Measurements from ENCODE around the gene TBXAS1.

The TBXAS1 gene

DNA sequence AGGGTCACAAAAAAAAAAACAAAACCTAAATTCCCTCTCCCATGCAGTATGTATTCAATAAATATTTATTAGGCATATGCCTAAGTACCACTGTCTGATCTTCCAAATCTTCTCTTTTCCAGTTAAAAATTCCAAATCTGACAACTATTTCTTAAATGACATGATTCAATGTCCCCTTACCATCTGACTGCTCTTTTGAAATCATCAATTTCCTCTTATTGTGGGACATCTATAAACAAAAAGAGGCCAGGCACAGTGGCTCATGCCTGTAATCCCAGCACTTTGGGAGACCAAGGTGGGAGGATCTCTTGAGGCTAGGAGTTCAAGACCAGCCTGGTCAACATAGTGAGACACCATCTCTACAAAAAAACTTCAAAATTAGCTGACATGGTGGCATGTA lies 103.5 kb downstream of the TBXAS1 start:
- no peak for TF ChIP-seq EZH2phosphoT487 (IDR thresholded peaks at IDR 0.05; ENCODE audit: low read length)
- no peak for TF ChIP-seq EZH2 (optimal IDR thresholded peaks at IDR 0.05; ENCODE audit: low read depth, low read length)
- TF ChIP-seq, protein P1, sequence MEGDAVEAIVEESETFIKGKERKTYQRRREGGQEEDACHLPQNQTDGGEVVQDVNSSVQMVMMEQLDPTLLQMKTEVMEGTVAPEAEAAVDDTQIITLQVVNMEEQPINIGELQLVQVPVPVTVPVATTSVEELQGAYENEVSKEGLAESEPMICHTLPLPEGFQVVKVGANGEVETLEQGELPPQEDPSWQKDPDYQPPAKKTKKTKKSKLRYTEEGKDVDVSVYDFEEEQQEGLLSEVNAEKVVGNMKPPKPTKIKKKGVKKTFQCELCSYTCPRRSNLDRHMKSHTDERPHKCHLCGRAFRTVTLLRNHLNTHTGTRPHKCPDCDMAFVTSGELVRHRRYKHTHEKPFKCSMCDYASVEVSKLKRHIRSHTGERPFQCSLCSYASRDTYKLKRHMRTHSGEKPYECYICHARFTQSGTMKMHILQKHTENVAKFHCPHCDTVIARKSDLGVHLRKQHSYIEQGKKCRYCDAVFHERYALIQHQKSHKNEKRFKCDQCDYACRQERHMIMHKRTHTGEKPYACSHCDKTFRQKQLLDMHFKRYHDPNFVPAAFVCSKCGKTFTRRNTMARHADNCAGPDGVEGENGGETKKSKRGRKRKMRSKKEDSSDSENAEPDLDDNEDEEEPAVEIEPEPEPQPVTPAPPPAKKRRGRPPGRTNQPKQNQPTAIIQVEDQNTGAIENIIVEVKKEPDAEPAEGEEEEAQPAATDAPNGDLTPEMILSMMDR (IDR thresholded peaks at IDR 0.05; ENCODE audit: low read length), result no peak
- Histone ChIP-seq H3K4me3 (ENCODE audit: low read length) (no peak overlapping the region), H3K27me3 (replicated peaks; ENCODE audit: insufficient read depth, low read length) (no peaks in the 10 kb centered on the region), H4K20me1 (ENCODE audit: insufficient read depth, low read length) (no peaks in the 10 kb centered on the region), H3F3A (ENCODE audit: insufficient read depth, low read length) (no peaks in the 10 kb centered on the region), H2AFZ (ENCODE audit: low read length) (no peak overlapping the region), H3K9me2 (replicated peaks; ENCODE audit: insufficient read depth, low read length) (no peaks in the 10 kb centered on the region), H3K36me3 (replicated peaks; ENCODE audit: insufficient read depth, low read length) (no peaks in the 10 kb centered on the region), H3K4me1 (ENCODE audit: low read length) (no peaks in the 10 kb centered on the region), H3K4me2 (ENCODE audit: low read depth, low read length) (no peak overlapping the region), H3K27ac (ENCODE audit: low read length) (no peak overlapping the region), H3K79me2 (ENCODE audit: low read length) (no peaks in the 10 kb centered on the region), H3K9ac (ENCODE audit: low read length) (no peak overlapping the region), H3K9me3 (replicated peaks; ENCODE audit: insufficient read depth, low read length) (no peaks in the 10 kb centered on the region)
- no peak for DNase-seq

DNA sequence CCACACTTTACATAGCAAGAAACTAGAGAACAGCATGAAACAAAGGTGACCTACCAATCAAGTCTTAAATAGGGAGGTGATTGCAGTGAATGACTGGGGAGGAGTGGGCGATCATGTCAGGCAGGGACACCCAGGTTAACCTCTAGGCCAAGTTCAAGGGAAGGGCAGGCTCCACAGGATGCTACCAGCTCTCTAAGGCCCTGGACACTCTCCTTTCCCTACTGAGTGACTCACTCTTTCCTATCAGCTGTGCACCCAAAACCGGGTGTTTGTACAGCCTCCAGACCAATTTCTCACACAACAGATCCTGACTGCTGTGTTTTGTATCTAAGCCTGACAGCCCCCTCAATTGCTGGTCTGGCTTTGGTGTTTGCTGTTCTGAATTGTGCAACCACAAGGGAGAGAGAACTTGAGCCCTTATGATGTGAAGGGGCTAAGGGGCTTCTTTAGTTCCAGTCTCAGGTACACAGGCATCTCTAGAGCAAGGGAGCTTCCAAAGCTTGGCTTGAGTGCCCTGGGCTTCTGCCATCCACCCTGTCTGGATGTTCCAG lies 107.8 kb downstream of the TBXAS1 start:
- Histone ChIP-seq H2AFZ (ENCODE audit: low read length) (no peak overlapping the region), H3K4me3 (ENCODE audit: low read length) (no peak overlapping the region), H3K27me3 (replicated peaks; ENCODE audit: insufficient read depth, low read length) (no peaks in the 10 kb centered on the region), H3K9ac (ENCODE audit: low read length) (no peak overlapping the region), H3K36me3 (replicated peaks; ENCODE audit: insufficient read depth, low read length) (no peaks in the 10 kb centered on the region), H3K79me2 (ENCODE audit: low read length) (no peaks in the 10 kb centered on the region), H3K27ac (ENCODE audit: low read length) (no peak overlapping the region), H3F3A (ENCODE audit: insufficient read depth, low read length) (no peaks in the 10 kb centered on the region), H3K9me2 (replicated peaks; ENCODE audit: insufficient read depth, low read length) (no peaks in the 10 kb centered on the region), H3K4me2 (ENCODE audit: low read depth, low read length) (no peak overlapping the region), H3K4me1 (ENCODE audit: low read length) (no peaks in the 10 kb centered on the region), H4K20me1 (ENCODE audit: insufficient read depth, low read length) (no peaks in the 10 kb centered on the region), H3K9me3 (replicated peaks; ENCODE audit: insufficient read depth, low read length) (no peaks in the 10 kb centered on the region)
- DNase-seq, result no peak
- TF ChIP-seq, protein P1 (IDR thresholded peaks at IDR 0.05; ENCODE audit: low read length), result no peak
- TF ChIP-seq EZH2 (optimal IDR thresholded peaks at IDR 0.05; ENCODE audit: low read depth, low read length), result no peak
- no peak for TF ChIP-seq EZH2phosphoT487 (IDR thresholded peaks at IDR 0.05; ENCODE audit: low read length)

DNA sequence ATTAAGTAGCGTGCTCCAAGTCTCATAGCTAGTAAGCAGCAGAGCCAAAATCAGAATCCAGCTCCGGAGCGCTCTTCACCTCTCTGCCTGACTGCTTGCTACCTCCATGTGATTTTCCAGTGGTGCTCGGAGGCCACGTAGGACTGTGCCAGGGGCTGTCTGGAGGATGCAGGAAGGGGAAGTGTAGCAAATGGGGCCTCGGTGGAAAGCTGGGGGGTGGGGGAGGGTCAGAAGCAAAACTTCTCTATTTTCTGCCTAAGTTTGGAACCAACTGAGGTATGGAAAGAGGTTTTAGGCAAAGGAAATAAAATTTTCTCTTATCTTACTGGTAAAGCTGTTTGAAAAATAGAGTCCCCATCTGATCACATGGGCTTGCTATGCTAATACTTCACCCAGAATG lies 108.7 kb downstream of the TBXAS1 start:
- H3K4me2 ChIP-seq (ENCODE audit: low read depth, low read length), result no peak overlapping the region
- no peak for DNase-seq
- H3K9me3 ChIP-seq (replicated peaks; ENCODE audit: insufficient read depth, low read length), result no peaks in the 10 kb centered on the region
- no peaks in the 10 kb centered on the region for H3K27me3 ChIP-seq (replicated peaks; ENCODE audit: insufficient read depth, low read length)
- H2AFZ ChIP-seq (ENCODE audit: low read length), result no peak overlapping the region
- H3F3A ChIP-seq (ENCODE audit: insufficient read depth, low read length), result no peaks in the 10 kb centered on the region
- no peaks in the 10 kb centered on the region for H3K36me3 ChIP-seq (replicated peaks; ENCODE audit: insufficient read depth, low read length)
- no peak for TF ChIP-seq EZH2 (optimal IDR thresholded peaks at IDR 0.05; ENCODE audit: low read depth, low read length)
- TF ChIP-seq, protein P1 (IDR thresholded peaks at IDR 0.05; ENCODE audit: low read length), result no peak
- no peak overlapping the region for H3K4me3 ChIP-seq (ENCODE audit: low read length)
- no peak overlapping the region for H3K27ac ChIP-seq (ENCODE audit: low read length)
- no peak overlapping the region for H3K9ac ChIP-seq (ENCODE audit: low read length)
- H3K4me1 ChIP-seq (ENCODE audit: low read length), result no peaks in the 10 kb centered on the region
- H3K79me2 ChIP-seq (ENCODE audit: low read length), result no peaks in the 10 kb centered on the region
- H3K9me2 ChIP-seq (replicated peaks; ENCODE audit: insufficient read depth, low read length), result no peaks in the 10 kb centered on the region
- H4K20me1 ChIP-seq (ENCODE audit: insufficient read depth, low read length), result no peaks in the 10 kb centered on the region
